Esophagus muscularis mucosa (tissue), 4 donors: ENCODE results near the gene MNAT1.

Experiments used
- CTCF ChIP-seq, 3 experiments: fragments of 200-600 bp in 2 of 3; fragments of 450-650 bp in 1 of 3; sonication (generic) in 2 of 3; IDR thresholded peaks; one replicate each; pipeline ENCODE4 v1.5.1; 2017 to 2019; ENCODE audit warnings: antibody characterized with exemption in 3 of 3, mild to moderate bottlenecking in 2 of 3, moderate library complexity in 1 of 3
- EP300 ChIP-seq: sonication (generic); formaldehyde crosslinking; IDR thresholded peaks from one replicate; pipeline ENCODE4 v1.6.1; 2017; ENCODE audit warnings: antibody characterized with exemption
- POLR2A ChIP-seq: fragments of 450-650 bp; IDR thresholded peaks from one replicate; pipeline ENCODE4 v1.6.1; 2017; ENCODE audit warnings: antibody characterized with exemption, moderate library complexity, mild to moderate bottlenecking, low read depth
- POLR2AphosphoS5 ChIP-seq, 2 donors: sonication (generic); formaldehyde crosslinking; IDR thresholded peaks; one replicate each; pipeline ENCODE4 v1.6.1; 2017; ENCODE audit warnings: antibody characterized with exemption in 2 of 2

DNA sequence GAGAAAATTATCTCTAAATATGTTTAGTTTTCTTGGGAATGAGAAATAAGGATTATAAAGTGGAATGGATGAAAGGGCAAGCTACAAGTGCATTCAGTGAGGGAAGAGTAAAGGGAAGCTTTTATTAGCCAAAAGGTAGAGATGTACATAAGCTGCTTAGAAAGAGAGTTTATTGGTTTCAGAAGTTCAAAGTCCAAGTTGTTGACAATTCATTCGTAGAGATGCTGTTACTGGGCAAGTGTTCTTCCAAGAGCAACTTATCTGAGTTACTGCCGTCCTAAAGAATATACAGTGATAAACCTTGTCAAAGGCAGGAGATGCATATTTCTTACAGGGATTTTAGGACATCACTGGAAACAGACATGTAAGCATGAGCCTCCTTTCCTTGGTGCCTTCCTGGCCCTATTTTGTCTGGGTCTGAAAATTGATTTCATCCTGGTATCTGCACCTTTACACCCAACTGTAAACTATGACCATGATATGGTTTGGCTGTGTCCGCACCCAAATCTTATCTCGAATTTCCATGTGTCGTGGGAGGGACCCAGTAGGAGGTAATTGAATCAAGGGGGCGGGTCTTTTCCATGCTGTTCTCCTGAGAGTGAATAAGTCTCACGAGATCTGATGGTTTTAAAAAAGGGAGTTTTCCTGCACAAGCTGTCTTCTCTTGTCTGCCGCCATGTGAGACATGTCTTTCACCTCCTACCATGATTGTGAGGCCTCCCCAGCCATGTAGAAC lies 199.5 kb downstream of the MNAT1 start:
- TF ChIP-seq CTCF (IDR thresholded peaks at IDR 0.05) (no peak), EP300 (no peak), POLR2A (no peak), POLR2AphosphoS5 (IDR thresholded peaks at IDR 0.05) (no peak)
